Measurements from ENCODE around the gene BCAS1. TPM values are rescaled to one million over a fixed set of nuclear protein-coding genes. Genes with fewer than 3 reads are reported as not detected.
A peak's percentile ranks its signal among the peaks of the same experiment; 100 is the strongest.

The BCAS1 gene
- total RNA-seq, 1 donor = not detected

GRCh38 chr20:54112221-54112884 lies 42.0 kb upstream of the BCAS1 start:
- no peak overlapping the region for H3K4me2 ChIP-seq (ENCODE audit: insufficient read depth, low read length)
- H3K9me3 ChIP-seq (ENCODE audit: low read depth, low read length) = no peaks in the 10 kb centered on the region
- no peak overlapping the region for H2AFZ ChIP-seq (ENCODE audit: low read length)
- no peaks in the 10 kb centered on the region for H3K79me2 ChIP-seq (ENCODE audit: insufficient read depth, low read length)
- no peaks in the 10 kb centered on the region for H4K20me1 ChIP-seq (ENCODE audit: insufficient read depth, low read length)
- no peaks in the 10 kb centered on the region for H3K27me3 ChIP-seq (ENCODE audit: insufficient read depth, low read length)
- H3K4me3 ChIP-seq (ENCODE audit: insufficient read depth, low read length) = no peak overlapping the region
- no peak for TF ChIP-seq CTCF (IDR thresholded peaks at IDR 0.05; ENCODE audit: extremely low read depth, low read depth, low read length)
- no peaks in the 10 kb centered on the region for H3K36me3 ChIP-seq (ENCODE audit: insufficient read depth, low read length)
- H3K4me1 ChIP-seq (ENCODE audit: insufficient read depth, low read length) = peaks cover 11% of the 10 kb centered on the region
- no peak for DNase-seq (ENCODE audit: insufficient read length, low spot score, missing footprints)
- no peak overlapping the region for H3K27ac ChIP-seq (ENCODE audit: low read depth, low read length)

DNA sequence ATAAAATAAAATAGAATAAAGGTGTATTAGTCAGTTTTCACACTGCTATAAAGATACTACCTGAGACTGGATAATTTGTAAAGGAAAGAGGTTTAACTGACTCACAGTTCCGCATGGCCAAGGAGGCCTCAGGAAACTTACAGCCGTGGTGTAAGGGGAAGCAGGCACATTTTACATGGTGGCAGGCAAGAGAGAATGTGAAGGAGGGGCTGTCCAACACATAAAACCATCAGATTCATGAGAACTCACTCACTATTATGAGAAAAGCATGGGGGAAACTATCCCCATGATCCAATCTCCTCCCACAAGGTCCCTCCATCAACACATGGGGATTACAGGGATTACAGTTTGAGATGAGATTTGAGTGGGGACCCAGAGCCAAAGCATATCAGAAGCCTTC lies 41.1 kb upstream of the BCAS1 start:
- Histone ChIP-seq H3K4me2 (ENCODE audit: insufficient read depth, low read length) (no peak overlapping the region), H3K27ac (ENCODE audit: low read depth, low read length) (no peak overlapping the region), H4K20me1 (ENCODE audit: insufficient read depth, low read length) (no peaks in the 10 kb centered on the region), H3K27me3 (ENCODE audit: insufficient read depth, low read length) (no peaks in the 10 kb centered on the region), H3K9me3 (ENCODE audit: low read depth, low read length) (no peaks in the 10 kb centered on the region), H3K36me3 (ENCODE audit: insufficient read depth, low read length) (no peaks in the 10 kb centered on the region), H3K79me2 (ENCODE audit: insufficient read depth, low read length) (no peaks in the 10 kb centered on the region), H3K4me3 (ENCODE audit: insufficient read depth, low read length) (no peak overlapping the region), H2AFZ (ENCODE audit: low read length) (no peak overlapping the region), H3K4me1 (ENCODE audit: insufficient read depth, low read length) (peaks cover 11% of the 10 kb centered on the region)
- no peak for DNase-seq (ENCODE audit: insufficient read length, low spot score, missing footprints)
- no peak for TF ChIP-seq CTCF (IDR thresholded peaks at IDR 0.05; ENCODE audit: extremely low read depth, low read depth, low read length)

DNA sequence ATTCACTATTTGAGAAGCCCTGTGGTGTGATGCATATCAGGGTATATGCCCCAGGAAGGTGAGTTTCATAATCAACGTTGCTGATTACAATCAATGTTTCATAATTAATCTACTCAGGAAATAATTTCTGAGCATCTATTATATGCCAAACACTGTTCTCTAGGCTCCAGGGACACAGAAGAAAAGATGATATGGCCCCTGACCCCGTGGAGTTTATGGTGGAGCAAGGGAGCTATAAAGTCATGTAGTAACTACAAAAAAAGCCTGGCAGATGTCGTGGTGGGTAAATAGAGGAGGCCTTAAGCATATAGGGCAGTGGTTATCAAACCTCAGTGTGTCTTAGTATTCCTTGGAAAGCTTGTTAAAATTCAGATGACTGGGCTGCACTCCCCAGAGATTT lies 40.1 kb upstream of the BCAS1 start:
- no peaks in the 10 kb centered on the region for H3K36me3 ChIP-seq (ENCODE audit: insufficient read depth, low read length)
- no peaks in the 10 kb centered on the region for H3K9me3 ChIP-seq (ENCODE audit: low read depth, low read length)
- peak; percentile 39 for DNase-seq (ENCODE audit: insufficient read length, low spot score, missing footprints)
- no peak overlapping the region for H3K4me2 ChIP-seq (ENCODE audit: insufficient read depth, low read length)
- no peaks in the 10 kb centered on the region for H3K27me3 ChIP-seq (ENCODE audit: insufficient read depth, low read length)
- no peaks in the 10 kb centered on the region for H3K79me2 ChIP-seq (ENCODE audit: insufficient read depth, low read length)
- no peak overlapping the region for H3K27ac ChIP-seq (ENCODE audit: low read depth, low read length)
- H4K20me1 ChIP-seq (ENCODE audit: insufficient read depth, low read length) = no peaks in the 10 kb centered on the region
- H2AFZ ChIP-seq (ENCODE audit: low read length) = no peak overlapping the region
- TF ChIP-seq CTCF (IDR thresholded peaks at IDR 0.05; ENCODE audit: extremely low read depth, low read depth, low read length) = no peak
- peaks cover 8% of the 10 kb centered on the region for H3K4me1 ChIP-seq (ENCODE audit: insufficient read depth, low read length)
- H3K4me3 ChIP-seq (ENCODE audit: insufficient read depth, low read length) = no peak overlapping the region

GRCh38 chr20:54110041-54110440 lies 39.6 kb upstream of the BCAS1 start:
- H3K4me3 ChIP-seq (ENCODE audit: insufficient read depth, low read length) = no peak overlapping the region
- no peak for TF ChIP-seq CTCF (IDR thresholded peaks at IDR 0.05; ENCODE audit: extremely low read depth, low read depth, low read length)
- no peak overlapping the region for H3K27ac ChIP-seq (ENCODE audit: low read depth, low read length)
- H3K27me3 ChIP-seq (ENCODE audit: insufficient read depth, low read length) = no peaks in the 10 kb centered on the region
- H3K79me2 ChIP-seq (ENCODE audit: insufficient read depth, low read length) = no peaks in the 10 kb centered on the region
- no peaks in the 10 kb centered on the region for H3K36me3 ChIP-seq (ENCODE audit: insufficient read depth, low read length)
- no peaks in the 10 kb centered on the region for H4K20me1 ChIP-seq (ENCODE audit: insufficient read depth, low read length)
- H3K4me2 ChIP-seq (ENCODE audit: insufficient read depth, low read length) = no peak overlapping the region
- peaks cover 5% of the 10 kb centered on the region for H3K4me1 ChIP-seq (ENCODE audit: insufficient read depth, low read length)
- no peaks in the 10 kb centered on the region for H3K9me3 ChIP-seq (ENCODE audit: low read depth, low read length)
- no peak overlapping the region for H2AFZ ChIP-seq (ENCODE audit: low read length)
- no peak for DNase-seq (ENCODE audit: insufficient read length, low spot score, missing footprints)

Measured in osteoblast (primary cell).